Kidney epithelial cell (primary cell): ENCODE data around the gene ABCA2. TPM values are rescaled to one million over a fixed set of nuclear protein-coding genes. Genes with fewer than 3 reads are reported as not detected.
A peak's percentile ranks its signal among the peaks of the same experiment; 100 is the strongest.

Source experiments
- DNase-seq: peaks from one replicate; pipeline ENCODE4 v3.0.0-alpha.2; 2010; ENCODE audit warnings: low read depth
- H3K27me3 ChIP-seq: 2 replicates; pipeline ENCODE4 v1.6.0; 2011; ENCODE audit warnings: low read length; ENCODE audit not compliant: control insufficient read depth, insufficient read depth
- H3K36me3 ChIP-seq: 2 replicates; pipeline ENCODE4 v1.5.1; 2011; ENCODE audit warnings: low read length; ENCODE audit not compliant: control insufficient read depth, insufficient read depth
- H3K4me3 ChIP-seq: 2 replicates; pipeline ENCODE4 v1.5.1; 2011; ENCODE audit warnings: low read depth, mild to moderate bottlenecking, control low read depth, low read length
- CTCF ChIP-seq: IDR thresholded peaks from 2 replicates; pipeline ENCODE4 v1.5.1; 2011; ENCODE audit warnings: mild to moderate bottlenecking, moderate library complexity, low read length, control low read depth, inconsistent platforms; ENCODE audit not compliant: insufficient read depth, poor library complexity, severe bottlenecking
- total RNA-seq: library from RNA; depleted of rRNA; stranded (reverse); fragments of >200 nt; gene quantifications from 2 replicates; pipeline ENCODE4 v1.2.3, GENCODE V29; 2015

ABCA2 gene
- total RNA-seq, 1 donor from 2014 or later, result 5.3 TPM

GRCh38 chr9:136991993-136992818, 35.8 kb downstream of the ABCA2 start, which contains the start of gene PAXX:
Gene PAXX, plus strand, starts transcription at chr9:136992422. Its CDS starts 22 bp downstream, at chr9:136992444.
- peak; percentile 67 for DNase-seq

GRCh38 chr9:136990242-136990911, 37.7 kb downstream of the ABCA2 start:
- H3K4me3 ChIP-seq, result no peak overlapping the region
- no peaks in the 10 kb centered on the region for H3K36me3 ChIP-seq

More at GRCh38 chr9:136991993-136992818, 35.8 kb downstream of the ABCA2 start, which contains the start of gene PAXX:
- H3K36me3 ChIP-seq, result no peaks in the 10 kb centered on the region
- H3K4me3 ChIP-seq, result peak within 1 kb of the TSS; percentile 72
- peaks cover 3% of the 10 kb centered on the region for H3K27me3 ChIP-seq
- no peak for TF ChIP-seq CTCF

DNA sequence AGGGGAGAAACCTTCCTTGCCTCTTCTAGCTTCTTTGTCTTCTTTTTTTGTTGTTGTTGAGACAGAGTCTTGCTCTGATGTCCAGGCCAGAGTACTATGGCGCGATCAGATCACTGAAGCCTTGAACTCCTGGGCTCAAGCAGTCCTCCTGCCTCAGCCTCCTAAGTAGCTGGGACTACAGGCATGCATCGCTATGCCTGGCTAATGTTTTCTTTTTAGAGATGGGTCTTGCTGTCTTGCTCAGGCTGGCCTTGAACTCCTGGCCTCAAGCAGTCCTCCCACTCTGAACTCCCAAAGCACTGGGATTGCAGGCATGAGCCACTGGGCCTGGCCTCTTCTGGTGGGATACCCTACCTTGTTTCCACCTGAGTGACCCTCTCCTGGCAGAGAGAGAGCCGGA, 39.2 kb downstream of the ABCA2 start:
- Histone ChIP-seq H3K36me3 (no peaks in the 10 kb centered on the region), H3K4me3 (no peak overlapping the region), H3K27me3 (peaks cover 27% of the 10 kb centered on the region)
- no peak for DNase-seq
- TF ChIP-seq CTCF, result no peak

More at GRCh38 chr9:136990242-136990911, 37.7 kb downstream of the ABCA2 start:
- no peak for TF ChIP-seq CTCF
- H3K27me3 ChIP-seq, result peaks cover 12% of the 10 kb centered on the region
- DNase-seq, result no peak

DNA sequence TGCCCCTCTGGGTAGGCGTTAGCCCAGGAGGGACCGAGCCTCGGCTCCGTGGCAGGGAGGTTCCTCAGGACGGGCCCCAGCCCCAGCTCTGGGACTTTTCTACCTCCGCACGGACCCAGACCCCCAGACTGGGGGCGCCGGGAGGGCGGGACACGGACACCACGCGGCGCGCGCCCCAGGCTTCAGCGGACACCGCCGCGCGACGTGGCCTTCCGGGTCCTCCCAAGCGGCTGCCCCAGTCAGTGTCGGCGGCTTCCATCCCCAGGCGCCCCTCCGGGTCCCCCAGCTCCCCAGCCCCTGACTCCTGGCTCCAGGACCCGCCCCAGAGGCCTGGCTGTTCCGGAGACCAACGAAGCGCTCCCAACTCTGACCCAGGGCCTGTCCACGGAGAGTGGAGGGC, 42.2 kb downstream of the ABCA2 start:
- Histone ChIP-seq H3K4me3 (no peak overlapping the region), H3K27me3 (peaks cover 34% of the 10 kb centered on the region), H3K36me3 (no peaks in the 10 kb centered on the region)
- TF ChIP-seq CTCF, result no peak
- DNase-seq, result no peak

DNA sequence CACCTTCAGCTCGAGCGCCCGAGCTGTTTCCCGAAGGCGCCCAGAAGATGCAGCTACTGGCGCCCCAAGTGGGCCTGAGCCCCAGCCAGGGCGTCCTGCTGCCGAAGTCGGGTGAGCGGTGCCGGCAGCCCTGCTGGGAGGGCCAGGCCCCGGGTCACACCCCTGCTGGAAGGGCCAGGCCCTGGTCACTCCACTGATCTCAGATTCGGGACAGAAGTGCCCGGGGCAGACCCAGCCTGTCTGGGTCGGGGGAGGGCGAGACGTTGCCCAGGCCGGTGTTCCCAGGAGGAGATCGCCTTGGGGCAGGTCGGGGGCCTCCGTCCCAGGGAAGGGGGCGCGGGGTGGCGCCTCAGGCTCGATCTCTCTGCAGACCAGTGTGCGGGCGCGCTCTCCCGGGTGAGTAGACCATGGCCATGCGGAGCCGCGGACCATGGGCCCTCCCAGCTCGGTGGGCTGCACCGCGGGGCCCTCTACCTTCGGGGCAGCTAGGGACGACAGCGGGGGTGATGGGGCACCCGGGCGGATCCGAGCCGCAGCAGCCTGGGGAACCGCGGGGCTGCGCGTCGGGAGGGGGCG, 42.9 kb downstream of the ABCA2 start:
- peaks cover 34% of the 10 kb centered on the region for H3K27me3 ChIP-seq

More for the DNA sequence above, 42.9 kb downstream of the ABCA2 start:
- no peak overlapping the region for H3K4me3 ChIP-seq
- TF ChIP-seq CTCF, result no peak
- H3K36me3 ChIP-seq, result no peaks in the 10 kb centered on the region
- no peak for DNase-seq
